HL-60 (cell line): Measurements from ENCODE around the gene GIMAP5.

Experiments used
- GABPA ChIP-seq: IDR thresholded peaks from 2 replicates; pipeline ENCODE4 v1.6.1; 2012; ENCODE audit warnings: low read depth
- TF ChIP-seq, protein P1 (sequence below): IDR thresholded peaks from one replicate; pipeline ENCODE4 v1.5.1; 2011; ENCODE audit warnings: low read length, control low read depth, inconsistent platforms; ENCODE audit not compliant: insufficient read depth

DNA sequence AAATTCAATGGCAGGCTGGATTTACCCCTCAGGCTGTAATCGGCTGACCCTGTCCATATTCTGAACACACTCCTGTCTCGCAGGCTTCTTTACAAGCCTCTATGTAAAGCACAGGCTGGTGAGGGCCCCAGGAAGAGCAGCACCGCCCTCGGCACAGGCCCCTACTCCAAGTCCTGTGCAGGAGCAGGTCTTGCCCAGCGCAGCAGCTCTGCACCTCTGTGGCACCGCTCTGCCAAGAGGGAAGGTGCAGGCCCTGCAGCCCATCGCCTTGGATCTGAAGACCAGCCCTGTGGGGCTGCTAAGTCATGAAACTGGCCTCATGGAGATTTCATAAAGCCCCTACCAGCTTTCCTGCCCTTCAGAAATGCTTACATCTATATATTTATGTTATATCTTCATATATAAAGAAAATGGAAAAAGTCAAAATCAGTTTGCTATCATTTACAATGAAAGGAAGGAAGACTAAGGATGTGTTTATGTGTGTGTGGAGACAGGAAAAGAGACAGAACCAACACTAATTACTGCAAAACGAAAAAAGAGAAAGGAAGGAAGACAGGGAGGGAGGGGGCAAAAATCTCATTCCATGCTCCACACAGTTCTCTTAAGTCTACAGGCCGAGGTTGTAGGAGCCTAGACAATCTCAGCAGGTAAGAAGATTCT lies 53.3 kb downstream of the GIMAP5 start:
- TF ChIP-seq GABPA = no peak
- TF ChIP-seq, protein P1, sequence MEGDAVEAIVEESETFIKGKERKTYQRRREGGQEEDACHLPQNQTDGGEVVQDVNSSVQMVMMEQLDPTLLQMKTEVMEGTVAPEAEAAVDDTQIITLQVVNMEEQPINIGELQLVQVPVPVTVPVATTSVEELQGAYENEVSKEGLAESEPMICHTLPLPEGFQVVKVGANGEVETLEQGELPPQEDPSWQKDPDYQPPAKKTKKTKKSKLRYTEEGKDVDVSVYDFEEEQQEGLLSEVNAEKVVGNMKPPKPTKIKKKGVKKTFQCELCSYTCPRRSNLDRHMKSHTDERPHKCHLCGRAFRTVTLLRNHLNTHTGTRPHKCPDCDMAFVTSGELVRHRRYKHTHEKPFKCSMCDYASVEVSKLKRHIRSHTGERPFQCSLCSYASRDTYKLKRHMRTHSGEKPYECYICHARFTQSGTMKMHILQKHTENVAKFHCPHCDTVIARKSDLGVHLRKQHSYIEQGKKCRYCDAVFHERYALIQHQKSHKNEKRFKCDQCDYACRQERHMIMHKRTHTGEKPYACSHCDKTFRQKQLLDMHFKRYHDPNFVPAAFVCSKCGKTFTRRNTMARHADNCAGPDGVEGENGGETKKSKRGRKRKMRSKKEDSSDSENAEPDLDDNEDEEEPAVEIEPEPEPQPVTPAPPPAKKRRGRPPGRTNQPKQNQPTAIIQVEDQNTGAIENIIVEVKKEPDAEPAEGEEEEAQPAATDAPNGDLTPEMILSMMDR = no peak
